CD14-positive monocyte (primary cell): ENCODE results near the gene NFS1. TPM values are rescaled to one million over a fixed set of nuclear protein-coding genes. Genes with fewer than 3 reads are reported as not detected.

Experiments used
- DNase-seq, 3 donors: peaks; one replicate each; pipeline ENCODE4 v3.0.0-alpha.2; 2011 to 2022
- H2AFZ ChIP-seq: 2 replicates; pipeline ENCODE4 v1.6.0; 2012; ENCODE audit warnings: mild to moderate bottlenecking, low read depth, low read length, inconsistent platforms; ENCODE audit not compliant: insufficient read depth, poor library complexity, severe bottlenecking
- H3K27ac ChIP-seq, 2 donors: 1 replicate in 1 of 2; 2 replicates in 1 of 2; pipeline ENCODE4 v1.5.1; 2012 to 2013; ENCODE audit warnings: low read length in 2 of 2, control low read depth in 1 of 2, inconsistent platforms in 1 of 2, low read depth in 1 of 2, mild to moderate bottlenecking in 1 of 2
- H3K27me3 ChIP-seq, 2 donors: one replicate each; pipeline versions ENCODE4 v1.6.0 to v1.6.1; 2011 to 2013; ENCODE audit warnings: low read length in 2 of 2; ENCODE audit not compliant: control insufficient read depth in 2 of 2, insufficient read depth in 2 of 2
- H3K36me3 ChIP-seq, 2 donors: replicated peaks in 1 of 2; 1 replicate in 1 of 2; 2 replicates in 1 of 2; pipeline versions ENCODE4 v1.5.1 to v1.6.1; 2012 to 2013; ENCODE audit warnings: low read length in 2 of 2, control low read depth in 1 of 2, inconsistent platforms in 1 of 2, mild to moderate bottlenecking in 1 of 2; ENCODE audit not compliant: insufficient read depth in 2 of 2, control insufficient read depth in 1 of 2
- H3K4me1 ChIP-seq, 2 donors: 1 replicate in 1 of 2; 2 replicates in 1 of 2; pipeline versions ENCODE4 v1.5.1 to v1.6.1; 2012 to 2013; ENCODE audit warnings: low read length in 2 of 2, control low read depth in 1 of 2, inconsistent platforms in 1 of 2, mild to moderate bottlenecking in 1 of 2, moderate library complexity in 1 of 2; ENCODE audit not compliant: insufficient read depth in 2 of 2, control insufficient read depth in 1 of 2
- H3K4me2 ChIP-seq: replicated peaks from 2 replicates; pipeline ENCODE3; 2012; ENCODE audit warnings: low read length, moderate library complexity, mild to moderate bottlenecking; ENCODE audit not compliant: poor library complexity, severe bottlenecking; ENCODE audit errors: extremely low read depth
- H3K4me3 ChIP-seq, 3 experiments: fragments of 200-600 bp in 1 of 3; sonication (generic) in 1 of 3; replicated peaks in 1 of 3; 1 replicate in 2 of 3; 2 replicates in 1 of 3; pipeline ENCODE4 v1.5.1; 2011 to 2013; ENCODE audit warnings: low read length in 3 of 3, mild to moderate bottlenecking in 3 of 3, control low read depth in 2 of 3, low read depth in 2 of 3, inconsistent platforms in 1 of 3, moderate library complexity in 1 of 3
- H3K79me2 ChIP-seq: 2 replicates; pipeline ENCODE4 v1.6.0; 2012; ENCODE audit warnings: mild to moderate bottlenecking, control low read depth, inconsistent platforms, low read length, moderate library complexity; ENCODE audit not compliant: insufficient read depth
- H3K9ac ChIP-seq: 2 replicates; pipeline ENCODE4 v1.6.0; 2017; ENCODE audit warnings: low read length, mild to moderate bottlenecking; ENCODE audit not compliant: insufficient read depth, poor library complexity, severe bottlenecking
- H3K9me3 ChIP-seq, 2 donors: replicated peaks in 1 of 2; 1 replicate in 1 of 2; 2 replicates in 1 of 2; pipeline versions ENCODE4 v1.5.1 to v1.6.1; 2012 to 2013; ENCODE audit warnings: low read length in 2 of 2, control low read depth in 1 of 2; ENCODE audit not compliant: control insufficient read depth in 1 of 2, insufficient read depth in 1 of 2
- H4K20me1 ChIP-seq: 2 replicates; pipeline ENCODE4 v1.6.0; 2012; ENCODE audit warnings: mild to moderate bottlenecking, low read length, control low read depth, moderate library complexity; ENCODE audit not compliant: insufficient read depth
- H3K27ac Mint-ChIP-seq, 7 donors: one replicate each; pipeline ENCODE4 v1.8.0; 2020; ENCODE audit warnings: mild to moderate bottlenecking in 7 of 7, mixed read lengths in 7 of 7, moderate library complexity in 6 of 7, inconsistent platforms in 2 of 7
- H3K27me3 Mint-ChIP-seq, 3 donors: one replicate each; pipeline ENCODE4 v1.8.0; 2021 to 2022; ENCODE audit warnings: low read depth in 3 of 3, mild to moderate bottlenecking in 3 of 3, mixed read lengths in 3 of 3, moderate library complexity in 3 of 3, inconsistent platforms in 1 of 3
- H3K36me3 Mint-ChIP-seq, 2 donors: one replicate each; pipeline ENCODE4 v1.8.0; 2020; ENCODE audit warnings: mixed read lengths in 2 of 2, inconsistent platforms in 1 of 2, mild to moderate bottlenecking in 1 of 2
- H3K4me1 Mint-ChIP-seq: one replicate; pipeline ENCODE4 v1.8.0; 2020; ENCODE audit warnings: mild to moderate bottlenecking, mixed read lengths
- H3K4me3 Mint-ChIP-seq, 2 donors: one replicate each; pipeline ENCODE4 v1.8.0; 2020; ENCODE audit warnings: mild to moderate bottlenecking in 2 of 2, mixed read lengths in 2 of 2, moderate library complexity in 1 of 2
- H3K9me3 Mint-ChIP-seq, 7 donors: one replicate each; pipeline ENCODE4 v1.8.0; 2020 to 2022; ENCODE audit warnings: mixed read lengths in 7 of 7, mild to moderate bottlenecking in 6 of 7, moderate library complexity in 6 of 7, inconsistent platforms in 2 of 7
- CTCF ChIP-seq: fragments of 200-600 bp; IDR thresholded peaks from one replicate; pipeline ENCODE4 v1.8.0; 2022; ENCODE audit warnings: antibody characterized with exemption, mild to moderate bottlenecking
- WGBS: methylation state at CpG from one replicate; pipeline ENCODE4 v1.1.5; 2013; ENCODE audit warnings: missing lambda C conversion rate; ENCODE audit not compliant: insufficient coverage; 5-methylcytosine and 5-hydroxymethylcytosine counted together
- intact Hi-C, 2 donors: fragments of 100-400 bp; cut with micrococcal nuclease; formaldehyde crosslinking; loops; one replicate each; pipeline versions ENCODE4 v1.15.0 to v1.15.1; 2023
- polyA plus RNA-seq, 3 donors: library from polyadenylated mRNA; depleted of rRNA in 1 of 3; unstranded in 2 of 3; stranded (reverse) in 1 of 3; fragments of 300-500 nt in 2 of 3; fragments of >200 nt in 1 of 3; fragmentation: Illumina TruSeq in 2 of 3; gene quantifications; 1 replicate in 2 of 3; 2 replicates in 1 of 3; pipeline ENCODE4 v1.2.3, GENCODE V29; 2012 to 2021

The NFS1 gene
- polyA plus RNA-seq, 3 donors: 18.1 to 21.4 (median 19.2) TPM

GRCh38 chr20:35711588-35712209 lies 12.5 kb upstream of the NFS1 start:
- DNase-seq: no peak
- H3K9me3 ChIP-seq: no peaks in the 10 kb centered on the region
- no peak overlapping the region for H3K27ac ChIP-seq
- Mint-ChIP-seq H3K36me3 (peaks cover 73 to 91% of the 10 kb centered on the region in 2 donors), H3K9me3 (no peaks in the 10 kb centered on the region), H3K4me1 (no peaks in the 10 kb centered on the region), H3K4me3 (no peak overlapping the region), H3K27me3 (no peaks in the 10 kb centered on the region), H3K27ac (peak overlapping the region in 3 of 7 donors; percentile 45 to 48 (median 45))
- H3K4me2 ChIP-seq: no peak overlapping the region
- no peak overlapping the region for H2AFZ ChIP-seq
- peaks cover 98 to 100% of the 10 kb centered on the region in 2 donors for H3K36me3 ChIP-seq
- WGBS: no CpG with 5 or more reads among the region's 6 CpGs
- intact Hi-C loops: loop anchor here in 1 of 2 donors (10.0 kb wide), 1 partner anchor 1203 kb away; no protein-coding TSS in a partner anchor
- no peak overlapping the region for H3K4me3 ChIP-seq
- no peak for TF ChIP-seq CTCF
- no peak overlapping the region for H3K9ac ChIP-seq
- no peaks in the 10 kb centered on the region for H3K4me1 ChIP-seq
- no peaks in the 10 kb centered on the region for H3K27me3 ChIP-seq
- peaks cover 100% of the 10 kb centered on the region for H4K20me1 ChIP-seq
- H3K79me2 ChIP-seq: peaks cover 98% of the 10 kb centered on the region

- peaks cover 100% of the 10 kb centered on the region for H4K20me1 ChIP-seq
- no peak overlapping the region for H3K4me3 ChIP-seq
- H3K79me2 ChIP-seq: peaks cover 98% of the 10 kb centered on the region
- H3K27ac Mint-ChIP-seq: peak overlapping the region in 1 of 7 donors; percentile 28
- no peaks in the 10 kb centered on the region for H3K9me3 ChIP-seq
- H3K9me3 Mint-ChIP-seq: no peaks in the 10 kb centered on the region
- intact Hi-C loops: loop anchor here in 1 of 2 donors (10.0 kb wide), 1 partner anchor 1204 kb away; no protein-coding TSS in a partner anchor
- no peak for TF ChIP-seq CTCF
- H3K4me1 ChIP-seq: no peaks in the 10 kb centered on the region
- DNase-seq: no peak
- WGBS: no CpG with 5 or more reads among the region's 6 CpGs
- no peaks in the 10 kb centered on the region for H3K4me1 Mint-ChIP-seq
- no peak overlapping the region for H2AFZ ChIP-seq
- H3K27me3 ChIP-seq: no peaks in the 10 kb centered on the region
- H3K4me2 ChIP-seq: no peak overlapping the region
- no peak overlapping the region for H3K4me3 Mint-ChIP-seq
- peaks cover 98 to 100% of the 10 kb centered on the region in 2 donors for H3K36me3 ChIP-seq
- H3K36me3 Mint-ChIP-seq: peaks cover 72 to 91% of the 10 kb centered on the region in 2 donors
- no peak overlapping the region for H3K27ac ChIP-seq
- no peak overlapping the region for H3K9ac ChIP-seq
- no peaks in the 10 kb centered on the region for H3K27me3 Mint-ChIP-seq
These were observed 11.9 kb upstream of the NFS1 start for GRCh38 chr20:35710884-35711587.
